Lung (tissue), 12 donors: Measurements from ENCODE around the gene PKD1. TPM values are rescaled to one million over a fixed set of nuclear protein-coding genes. Genes with fewer than 3 reads are reported as not detected.

Source experiments
- ATAC-seq: fragments of 200-7000 bp; cut with Tn5 transposase; one replicate; pipeline ENCODE4 v1.9.1; 2020; ENCODE audit warnings: moderate number of reproducible peaks; ENCODE audit not compliant: insufficient read depth, low FRiP score
- DNase-seq, 3 donors: peaks; one replicate each; pipeline ENCODE4 v3.0.0-alpha.2; 2013 to 2017
- H3K27ac ChIP-seq, 2 donors: one replicate each; pipeline ENCODE4 v1.5.1; 2013; ENCODE audit warnings: mild to moderate bottlenecking in 2 of 2, moderate library complexity in 2 of 2, control low read depth in 1 of 2, inconsistent platforms in 1 of 2, low read depth in 1 of 2, low read length in 1 of 2
- H3K27me3 ChIP-seq, 3 donors: one replicate each; pipeline ENCODE4 v1.5.1; 2013; ENCODE audit warnings: low read length in 2 of 3; ENCODE audit not compliant: control insufficient read depth in 3 of 3, insufficient read depth in 3 of 3
- H3K36me3 ChIP-seq, 4 donors: one replicate each; pipeline ENCODE4 v1.5.1; 2013; ENCODE audit warnings: low read length in 4 of 4, mild to moderate bottlenecking in 1 of 4, moderate library complexity in 1 of 4; ENCODE audit not compliant: control insufficient read depth in 4 of 4, insufficient read depth in 4 of 4
- H3K4me1 ChIP-seq, 5 donors: one replicate each; pipeline ENCODE4 v1.5.1; 2013; ENCODE audit warnings: low read length in 5 of 5, mild to moderate bottlenecking in 2 of 5, moderate library complexity in 1 of 5; ENCODE audit not compliant: control insufficient read depth in 5 of 5, insufficient read depth in 5 of 5
- H3K4me3 ChIP-seq: one replicate; pipeline ENCODE4 v1.5.1; 2013; ENCODE audit warnings: mild to moderate bottlenecking, control low read depth, moderate library complexity
- H3K9ac ChIP-seq, 2 donors: one replicate each; pipeline ENCODE4 v1.5.1; 2013; ENCODE audit warnings: low read length in 2 of 2, control low read depth in 1 of 2; ENCODE audit not compliant: insufficient read depth in 1 of 2
- H3K9me3 ChIP-seq, 4 donors: one replicate each; pipeline ENCODE4 v1.5.1; 2013; ENCODE audit warnings: low read length in 3 of 4, mild to moderate bottlenecking in 1 of 4, moderate library complexity in 1 of 4; ENCODE audit not compliant: control insufficient read depth in 4 of 4, insufficient read depth in 3 of 4
- CTCF ChIP-seq: IDR thresholded peaks from 2 replicates; pipeline ENCODE4 v1.5.1; 2012; ENCODE audit warnings: mild to moderate bottlenecking; ENCODE audit errors: control extremely low read depth, extremely low read depth
- WGBS, 2 donors: extraction: QIAGEN DNeasy Blood & Tissue Kit; methylation state at CpG; one replicate each; pipeline ENCODE4 v1.1.7; 2013; 5-methylcytosine and 5-hydroxymethylcytosine counted together
- polyA plus RNA-seq, 2 donors: library from polyadenylated mRNA; stranded (reverse); fragments of 200-250 nt; gene quantifications; one replicate each; pipeline ENCODE4 v1.2.1, GENCODE V29; 2013
- total RNA-seq, 2 donors: library from RNA; depleted of rRNA in 1 of 2; stranded (reverse); fragments of >200 nt in 1 of 2; gene quantifications; one replicate each; pipeline ENCODE4 v1.2.1, GENCODE V29; 2014 to 2021
- donor health status: control.
- donor health status: control.
- donor health status: Bipolar disorder and iron deficiency.
- donor health status: healthy.
- donor health status: DM: yes; HTN: yes; CAD: no.

PKD1 gene
- total and polyA plus RNA-seq, 4 donors = 39.1 to 128 (median 64.6) TPM

GRCh38 chr16:2082983-2083364 is 52.7 kb downstream of the PKD1 start:
- peak; percentile 92 to 97 (median 95) for DNase-seq
- H3K27me3 ChIP-seq = no peaks in the 10 kb centered on the region
- H3K9ac ChIP-seq = no peak overlapping the region
- ATAC-seq = no peak
- WGBS, 2 donors = 49 to 52% methylated on average over 16 of the region's 16 CpGs
- peaks cover 3 to 85% (median 23%) of the 10 kb centered on the region in 4 donors for H3K36me3 ChIP-seq
- peaks cover 0 to 1% (median 0%) of the 10 kb centered on the region in 4 donors for H3K9me3 ChIP-seq
- H3K27ac ChIP-seq = peak overlapping the region in 1 of 2 donors; percentile 54
- TF ChIP-seq CTCF = no peak
- H3K4me1 ChIP-seq = peaks cover 0 to 36% (median 14%) of the 10 kb centered on the region in 5 donors
- no peak overlapping the region for H3K4me3 ChIP-seq

GRCh38 chr16:2082171-2082982 is 53.3 kb downstream of the PKD1 start:
- WGBS, 2 donors = 72 to 78% methylated on average over 29 to 32 of the region's 32 CpGs
- no peak for TF ChIP-seq CTCF
- Histone ChIP-seq H3K27me3 (no peaks in the 10 kb centered on the region), H3K9me3 (peaks cover 0 to 1% (median 0%) of the 10 kb centered on the region in 4 donors), H3K4me1 (peaks cover 0 to 36% (median 14%) of the 10 kb centered on the region in 5 donors), H3K36me3 (peaks cover 0 to 84% (median 20%) of the 10 kb centered on the region in 4 donors), H3K9ac (no peak overlapping the region), H3K4me3 (no peak overlapping the region), H3K27ac (peak overlapping the region in 1 of 2 donors; percentile 44)
- no peak for ATAC-seq
- DNase-seq = peak; percentile 85 to 90 (median 88)

GRCh38 chr16:2081201-2082084 is 54.3 kb downstream of the PKD1 start:
- Histone ChIP-seq H3K27me3 (no peaks in the 10 kb centered on the region), H3K4me1 (peaks cover 0 to 36% (median 14%) of the 10 kb centered on the region in 5 donors), H3K36me3 (peaks cover 0 to 83% (median 20%) of the 10 kb centered on the region in 4 donors), H3K9ac (no peak overlapping the region), H3K9me3 (no peaks in the 10 kb centered on the region), H3K4me3 (no peak overlapping the region), H3K27ac (peak overlapping the region in 1 of 2 donors; percentile 14)
- whole genome bisulfite sequencing, 2 donors = 82 to 83% methylated on average over 35 of the region's 35 CpGs
- DNase-seq (peak in 1 of 3 donors; percentile 24), ATAC-seq (no peak)
- no peak for TF ChIP-seq CTCF
